Measurements from ENCODE around the gene TTI1.

TTI1 gene

GRCh38 chr20:38060536-38060935 is 27.3 kb upstream of the TTI1 start:
- peak; percentile 10 for TF ChIP-seq CTCF (IDR thresholded peaks at IDR 0.05; ENCODE audit: low read depth, low read length, missing control alignments)
- H3K4me3 ChIP-seq (ENCODE audit: low read depth, low read length) = no peak overlapping the region
- H3K36me3 ChIP-seq (replicated peaks) = peaks cover 27% of the 10 kb centered on the region
- H3K27me3 ChIP-seq (replicated peaks) = no peaks in the 10 kb centered on the region
- peak; percentile 77 for DNase-seq
- H3K27ac ChIP-seq = peak overlapping the region; percentile 39
- in situ Hi-C loops (cut with HindIII; ENCODE audit: low pct_ligation_motif_present, low sequenced_read_pairs) = no loop called here

- DNase-seq = no peak
- Histone ChIP-seq H3K4me3 (ENCODE audit: low read depth, low read length) (no peak overlapping the region), H3K27me3 (replicated peaks) (no peaks in the 10 kb centered on the region), H3K27ac (no peak overlapping the region), H3K36me3 (replicated peaks) (peaks cover 25% of the 10 kb centered on the region)
- in situ Hi-C loops (cut with HindIII; ENCODE audit: low pct_ligation_motif_present, low sequenced_read_pairs) = no loop called here
- TF ChIP-seq CTCF (IDR thresholded peaks at IDR 0.05; ENCODE audit: low read depth, low read length, missing control alignments) = no peak
These were observed 26.6 kb upstream of the TTI1 start for GRCh38 chr20:38059832-38060231.

GRCh38 chr20:38057351-38057972 is 24.2 kb upstream of the TTI1 start:
- in situ Hi-C loops (cut with HindIII; ENCODE audit: low pct_ligation_motif_present, low sequenced_read_pairs) = no loop called here
- TF ChIP-seq CTCF (IDR thresholded peaks at IDR 0.05; ENCODE audit: low read depth, low read length, missing control alignments) = peak; percentile 89
- DNase-seq = peak; percentile 62

GRCh38 chr20:38055848-38056247 is 22.6 kb upstream of the TTI1 start:
- H3K4me3 ChIP-seq (ENCODE audit: low read depth, low read length) = no peak overlapping the region
- no peak for DNase-seq
- H3K27me3 ChIP-seq (replicated peaks) = no peaks in the 10 kb centered on the region
- H3K36me3 ChIP-seq (replicated peaks) = peaks cover 11% of the 10 kb centered on the region
- H3K27ac ChIP-seq = no peak overlapping the region
- in situ Hi-C loops (cut with HindIII; ENCODE audit: low pct_ligation_motif_present, low sequenced_read_pairs) = no loop called here
- TF ChIP-seq CTCF (IDR thresholded peaks at IDR 0.05; ENCODE audit: low read depth, low read length, missing control alignments) = no peak

More at GRCh38 chr20:38057351-38057972, 24.2 kb upstream of the TTI1 start:
- Histone ChIP-seq H3K4me3 (ENCODE audit: low read depth, low read length) (no peak overlapping the region), H3K27ac (peak overlapping the region; percentile 12), H3K27me3 (replicated peaks) (no peaks in the 10 kb centered on the region), H3K36me3 (replicated peaks) (peaks cover 15% of the 10 kb centered on the region)

- no peak for DNase-seq
- no peak for TF ChIP-seq CTCF (IDR thresholded peaks at IDR 0.05; ENCODE audit: low read depth, low read length, missing control alignments)
- in situ Hi-C loops (cut with HindIII; ENCODE audit: low pct_ligation_motif_present, low sequenced_read_pairs) = no loop called here
- Histone ChIP-seq H3K27me3 (replicated peaks) (no peaks in the 10 kb centered on the region), H3K27ac (no peak overlapping the region), H3K4me3 (ENCODE audit: low read depth, low read length) (no peak overlapping the region), H3K36me3 (replicated peaks) (peaks cover 11% of the 10 kb centered on the region)
These were observed 22.0 kb upstream of the TTI1 start for GRCh38 chr20:38055294-38055693.

- H3K27me3 ChIP-seq (replicated peaks) = no peaks in the 10 kb centered on the region
- H3K4me3 ChIP-seq (ENCODE audit: low read depth, low read length) = no peak overlapping the region
- no peak for DNase-seq
- peaks cover 11% of the 10 kb centered on the region for H3K36me3 ChIP-seq (replicated peaks)
- H3K27ac ChIP-seq = no peak overlapping the region
- no peak for TF ChIP-seq CTCF (IDR thresholded peaks at IDR 0.05; ENCODE audit: low read depth, low read length, missing control alignments)
- in situ Hi-C loops (cut with HindIII; ENCODE audit: low pct_ligation_motif_present, low sequenced_read_pairs) = no loop called here
These were observed 21.4 kb upstream of the TTI1 start for GRCh38 chr20:38054647-38055046.
